PC-9 (cell line): ENCODE results near the gene GNG13.

Experiments
- CTCF ChIP-seq: fragments of 200-600 bp; sonication (generic); conservative IDR thresholded peaks from 2 replicates; pipeline ENCODE4 v1.6.1; 2017; ENCODE audit warnings: mixed run types, antibody characterized with exemption, mild to moderate bottlenecking, moderate library complexity
- EZH2 ChIP-seq: fragments of 200-600 bp; sonication (generic); IDR thresholded peaks from 2 replicates; pipeline ENCODE4 v1.8.0; 2017; ENCODE audit warnings: antibody characterized with exemption, low read depth

DNA sequence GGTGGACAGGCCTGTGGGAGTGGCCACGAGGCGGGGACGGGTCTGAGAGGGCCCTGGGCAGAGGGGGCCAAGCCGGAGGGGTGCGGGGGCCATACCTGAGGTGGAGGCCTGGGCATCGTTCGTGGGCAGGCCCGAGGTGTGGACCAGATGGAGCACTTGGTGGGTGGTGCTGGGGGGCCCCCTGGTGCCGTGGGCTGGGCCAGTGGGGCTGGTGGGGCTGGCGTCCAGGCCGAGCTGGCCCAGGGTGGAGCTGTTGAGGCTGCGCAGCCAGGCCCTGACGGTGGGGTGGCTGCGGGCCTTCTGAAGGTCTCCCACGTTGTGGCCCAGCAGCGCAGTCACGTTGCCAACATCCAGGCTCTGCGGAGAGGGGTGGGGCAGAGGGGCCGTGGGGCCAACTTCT is 30.6 kb downstream of the GNG13 start:
- TF ChIP-seq CTCF: no peak
- TF ChIP-seq EZH2: no peak
